HG03439 (cell line): ENCODE results near the gene CFAP61.
"Not testable (repeated sequence)": the region's sequence is repeated elsewhere in the genome, so short reads cannot be mapped to it uniquely, and the experiment has no call there.

Experiments
- ATAC-seq: cut with Tn5 transposase; IDR thresholded peaks from one replicate; pipeline ENCODE4 v1.9.1; 2021; ENCODE audit warnings: mild to moderate bottlenecking, moderate library complexity; ENCODE audit not compliant: unreplicated experiment

CFAP61 gene

DNA sequence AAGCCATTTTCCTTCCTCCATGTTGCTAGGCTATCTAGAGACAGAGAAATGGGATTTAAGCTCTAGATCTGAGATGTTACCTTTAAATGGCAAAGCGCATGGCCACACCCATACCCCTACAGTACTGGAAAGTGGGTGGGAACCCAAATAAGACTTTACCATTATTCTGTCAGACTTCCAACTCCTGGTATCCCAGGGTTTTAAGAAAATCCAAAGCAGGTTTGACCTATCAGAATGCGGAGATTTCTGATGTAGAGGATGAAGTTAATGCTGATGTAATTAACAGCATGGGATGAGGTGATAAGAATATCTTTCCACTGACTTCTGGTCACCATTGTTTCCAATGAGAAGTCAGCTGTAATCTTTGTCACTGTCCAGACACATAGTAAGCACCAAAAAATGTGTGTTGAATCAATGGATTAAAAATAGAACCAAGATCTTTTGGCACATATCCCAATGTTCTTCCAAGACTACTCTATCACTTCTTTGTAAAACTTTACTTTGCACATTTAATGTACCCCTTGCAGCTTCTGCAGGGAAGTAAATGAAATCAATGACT, 174.8 kb downstream of the CFAP61 start:
- ATAC-seq = no peak

- ATAC-seq = no peak
Observed at GRCh38 chr20:20228351-20228750, 176.0 kb downstream of the CFAP61 start.

- ATAC-seq = no peak
Observed at GRCh38 chr20:20229595-20229994, 177.3 kb downstream of the CFAP61 start.

DNA sequence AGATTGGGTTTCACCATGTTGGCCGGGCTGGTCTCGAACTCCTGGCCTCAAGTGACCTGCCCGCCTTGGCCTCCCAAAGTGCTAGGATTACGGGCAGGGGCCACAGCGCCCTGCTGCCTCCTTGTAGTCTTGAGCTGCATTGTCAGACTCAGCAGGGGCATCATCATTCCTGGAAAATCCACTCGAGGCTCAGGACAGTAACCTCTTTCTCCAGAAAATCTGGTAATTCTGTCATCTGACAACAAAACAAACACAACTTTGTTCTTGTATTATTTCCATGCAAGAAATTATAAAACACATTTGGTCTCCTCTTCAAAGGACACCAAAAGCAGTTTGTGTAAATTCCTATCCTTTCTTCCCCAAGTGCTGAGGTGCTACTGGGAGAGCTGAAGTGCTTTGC, 178.4 kb downstream of the CFAP61 start:
- ATAC-seq = no peak

- no peak for ATAC-seq
Observed at GRCh38 chr20:20231528-20232298, 179.4 kb downstream of the CFAP61 start.

DNA sequence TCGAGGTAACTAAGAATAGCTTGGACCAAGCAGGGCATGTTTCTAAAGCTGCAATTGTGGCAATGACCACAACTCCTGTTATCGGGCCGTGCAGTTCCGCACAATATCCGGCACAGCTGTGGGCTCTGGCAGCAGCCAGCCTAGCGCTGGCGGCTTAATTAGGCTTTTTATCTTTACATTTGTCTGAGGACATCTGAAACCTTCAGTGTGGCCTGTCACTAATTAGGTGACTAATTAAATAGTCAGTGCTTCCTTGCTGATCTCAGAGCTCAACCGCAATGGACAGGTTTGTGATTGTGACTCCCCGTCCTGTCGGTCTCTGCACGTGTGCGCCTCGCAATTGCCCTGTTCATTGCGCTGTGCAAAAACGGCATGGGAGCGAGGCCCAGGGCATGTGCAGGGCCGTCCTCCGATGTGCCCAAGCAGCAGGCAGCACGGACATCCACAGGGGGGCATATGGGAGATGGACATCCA, 180.7 kb downstream of the CFAP61 start:
- ATAC-seq = no peak

GRCh38 chr20:20235681-20236080, 183.3 kb downstream of the CFAP61 start:
- no peak for ATAC-seq

DNA sequence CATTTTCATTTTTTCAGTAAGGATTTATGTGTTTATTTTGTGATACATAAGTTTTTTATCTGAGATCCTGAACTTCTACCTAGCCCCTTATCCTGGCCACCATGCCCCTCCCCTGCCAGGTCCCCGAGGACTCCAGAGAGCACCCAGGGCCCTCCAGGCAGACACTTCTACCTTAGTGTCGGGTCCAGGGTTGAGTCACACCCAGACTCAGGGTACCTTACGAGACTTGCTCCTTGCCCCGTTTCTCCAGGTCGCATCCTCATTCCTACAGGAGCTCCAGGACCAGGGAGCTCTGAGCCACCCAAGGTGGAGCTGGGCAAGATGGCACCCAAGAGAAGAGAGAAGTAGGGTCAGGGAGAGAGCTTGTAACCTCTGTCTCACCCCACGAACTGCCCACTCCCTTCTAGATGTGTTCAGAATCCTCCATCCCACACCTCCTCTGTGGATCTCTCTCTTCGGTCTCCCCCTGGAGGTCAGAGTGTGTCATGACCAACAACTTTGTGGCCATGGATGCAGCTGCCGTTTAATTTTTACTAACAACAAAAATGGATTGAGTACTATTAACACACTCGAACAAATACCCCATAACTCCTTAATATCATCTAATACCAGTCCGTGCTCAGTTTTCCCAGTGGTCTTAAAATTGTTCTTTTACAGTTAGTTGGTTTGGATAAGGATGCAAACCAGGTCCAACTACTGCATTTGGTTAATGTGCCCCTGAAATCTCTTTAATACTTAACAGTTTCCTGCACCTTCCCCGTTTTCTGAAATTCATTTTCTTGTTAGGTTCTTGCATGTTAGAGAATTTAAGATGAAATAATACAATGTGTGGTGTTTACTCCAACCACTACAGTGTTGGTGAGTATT, 185.0 kb downstream of the CFAP61 start:
- ATAC-seq = no peak

DNA sequence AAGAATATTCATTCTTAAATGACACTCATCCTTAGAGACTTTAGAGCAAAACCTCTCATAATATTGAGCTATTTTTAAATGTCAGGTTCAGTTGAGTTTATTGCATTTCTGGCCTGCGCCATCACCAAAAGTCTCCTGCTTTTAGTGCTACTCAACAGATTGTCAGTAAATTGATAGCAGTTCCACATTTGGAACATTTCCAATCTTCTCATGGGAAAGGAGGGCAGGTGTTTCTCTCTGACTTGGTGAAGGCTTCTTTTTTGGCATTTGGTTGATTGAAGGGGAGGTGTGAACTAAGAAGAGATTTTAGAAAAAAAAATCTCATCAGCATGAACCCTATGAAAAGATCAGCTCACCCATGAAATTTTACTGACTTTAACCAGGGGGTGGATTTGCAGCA, 189.6 kb downstream of the CFAP61 start:
- ATAC-seq = no peak

DNA sequence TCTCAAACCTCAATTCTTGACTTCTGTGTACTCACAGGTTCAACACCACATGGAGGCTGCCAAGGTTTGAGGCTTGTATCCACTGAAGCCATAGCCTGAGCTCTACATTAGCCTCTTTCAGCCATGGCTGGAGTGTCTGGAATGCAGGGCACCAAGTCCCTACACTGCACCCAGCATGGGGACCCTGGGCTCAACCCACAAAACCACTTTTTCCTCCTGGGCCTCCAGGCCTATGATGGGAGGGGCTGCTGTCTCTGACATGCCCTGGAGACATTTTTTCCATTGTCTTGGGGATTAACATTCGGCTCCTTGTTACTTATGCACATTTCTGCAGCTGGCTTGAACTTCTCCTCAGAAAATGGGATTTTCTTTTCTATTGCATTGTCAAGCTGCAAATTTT, 192.1 kb downstream of the CFAP61 start:
- ATAC-seq = not testable (repeated sequence)

- ATAC-seq = no peak
Observed at GRCh38 chr20:20246996-20247633, 194.8 kb downstream of the CFAP61 start.

- no peak for ATAC-seq
Observed at GRCh38 chr20:20248620-20249200, 196.4 kb downstream of the CFAP61 start.

GRCh38 chr20:20251317-20251716, 199.0 kb downstream of the CFAP61 start:
- ATAC-seq = no peak

GRCh38 chr20:20251836-20252235, 199.5 kb downstream of the CFAP61 start:
- ATAC-seq = no peak

DNA sequence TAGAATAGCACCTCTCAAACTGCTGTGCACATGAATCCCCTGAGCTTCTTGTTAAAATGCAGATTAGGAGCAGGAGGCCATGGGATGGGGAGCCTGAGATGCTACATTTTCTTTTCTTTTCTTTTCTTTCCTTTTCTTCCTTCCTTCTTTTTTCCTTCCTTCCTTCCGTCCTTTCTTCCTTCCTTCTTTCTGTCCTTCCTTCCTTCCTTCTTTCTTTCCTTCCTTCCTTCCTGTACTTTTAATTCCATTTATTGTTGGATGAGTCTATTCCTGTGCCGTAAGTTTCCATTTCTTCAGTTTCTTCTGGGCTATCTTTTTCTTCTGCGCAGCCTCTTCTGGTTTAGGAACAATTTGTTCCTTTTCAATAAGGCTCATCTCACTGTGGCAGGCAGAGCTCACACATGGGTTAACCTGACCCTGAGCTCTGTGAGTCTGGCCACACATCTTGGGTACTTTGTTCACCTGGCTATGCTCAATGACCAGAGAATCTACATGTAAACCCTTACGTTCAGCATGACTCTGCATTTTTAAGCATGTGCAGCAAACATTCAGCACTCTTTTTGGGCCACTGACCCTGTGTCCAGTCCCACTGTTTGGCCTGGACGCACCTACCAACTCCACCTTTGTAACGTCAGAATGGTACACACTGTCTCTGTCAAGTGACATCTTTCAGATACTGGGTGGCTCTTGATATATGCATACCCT, 200.9 kb downstream of the CFAP61 start:
- ATAC-seq = no peak

DNA sequence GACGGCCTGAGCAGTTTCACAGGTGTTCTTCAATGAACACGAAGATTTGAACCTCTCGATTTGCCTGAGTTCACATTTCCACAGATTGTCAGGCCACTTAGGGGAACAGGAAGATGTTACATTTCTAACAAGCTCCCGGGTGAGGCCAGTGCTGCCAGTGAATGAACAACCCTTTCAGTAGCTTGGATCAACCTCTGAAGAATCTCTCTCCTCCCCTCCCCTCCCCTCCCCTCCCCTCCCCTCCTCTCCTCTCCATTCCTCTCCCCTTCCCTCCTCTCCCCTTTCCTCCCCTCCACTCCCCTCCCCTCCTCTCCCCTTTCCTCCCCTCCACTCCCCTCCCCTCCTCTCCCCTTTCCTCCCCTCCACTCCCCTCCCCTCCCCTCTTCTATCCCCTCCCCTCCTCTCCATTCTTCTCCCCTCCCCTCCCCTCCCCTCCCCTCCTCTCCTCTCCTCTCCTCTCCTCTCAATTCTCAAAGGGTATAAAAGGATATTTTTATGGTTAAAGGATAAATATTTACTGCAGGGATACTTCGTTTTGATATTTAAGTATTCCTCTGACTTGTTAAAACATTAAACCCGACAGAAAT, 201.5 kb downstream of the CFAP61 start:
- ATAC-seq = no peak

DNA sequence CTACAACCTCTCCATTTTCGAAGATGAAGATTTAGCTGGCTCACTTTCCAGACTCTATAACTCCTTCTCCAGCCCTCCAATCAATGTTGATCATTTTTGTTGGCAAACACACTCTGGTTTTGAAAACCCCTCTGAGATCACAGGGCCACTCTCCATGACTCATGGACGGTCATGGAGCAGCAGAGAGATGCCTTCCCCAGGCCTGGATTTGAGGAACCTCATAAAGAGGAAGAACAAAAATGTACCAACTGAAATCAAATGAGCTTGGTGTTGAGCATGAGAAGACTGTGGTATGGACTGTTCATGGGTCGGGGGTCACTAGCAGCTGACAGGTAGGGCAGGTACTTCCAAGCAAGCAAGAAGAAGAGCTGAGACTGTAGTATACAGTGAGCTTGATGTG, 202.8 kb downstream of the CFAP61 start:
- ATAC-seq = no peak

- ATAC-seq = no peak
Observed at GRCh38 chr20:20259533-20259932, 207.2 kb downstream of the CFAP61 start.

GRCh38 chr20:20261159-20261558, 208.8 kb downstream of the CFAP61 start:
- ATAC-seq = no peak

DNA sequence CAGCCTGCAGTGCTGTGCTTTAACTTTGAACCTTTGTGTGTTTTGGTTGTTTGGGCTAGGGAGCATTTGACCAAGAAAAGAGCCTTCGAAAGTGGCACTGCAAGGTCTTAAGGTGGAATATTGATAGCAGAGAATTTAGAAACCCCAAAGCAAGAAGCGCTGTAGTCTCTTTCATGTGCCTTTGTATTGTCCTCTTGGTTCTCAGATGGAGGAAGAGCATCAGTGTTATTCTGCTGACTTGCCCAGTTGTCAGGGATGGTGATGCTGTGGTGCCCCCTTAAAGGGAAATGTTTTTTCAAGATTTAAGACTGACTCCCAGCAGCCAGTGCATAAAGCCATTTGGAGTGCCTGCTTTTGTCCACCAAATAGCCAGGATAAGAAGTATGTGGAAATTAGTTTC, 212.9 kb downstream of the CFAP61 start:
- ATAC-seq = no peak
